HuH-7.5 (cell line): ENCODE data around the gene STK10.

ENCODE experiments used
- DNase-seq: peaks from one replicate; pipeline ENCODE4 v3.0.0; 2011; ENCODE audit warnings: low spot score

STK10 gene

GRCh38 chr5:172142709-172143215, 45.3 kb downstream of the STK10 start:
- DNase-seq = no peak

GRCh38 chr5:172141949-172142319, 46.1 kb downstream of the STK10 start:
- DNase-seq = no peak

- no peak for DNase-seq
Observed at GRCh38 chr5:172140866-172141265, 47.2 kb downstream of the STK10 start.

DNA sequence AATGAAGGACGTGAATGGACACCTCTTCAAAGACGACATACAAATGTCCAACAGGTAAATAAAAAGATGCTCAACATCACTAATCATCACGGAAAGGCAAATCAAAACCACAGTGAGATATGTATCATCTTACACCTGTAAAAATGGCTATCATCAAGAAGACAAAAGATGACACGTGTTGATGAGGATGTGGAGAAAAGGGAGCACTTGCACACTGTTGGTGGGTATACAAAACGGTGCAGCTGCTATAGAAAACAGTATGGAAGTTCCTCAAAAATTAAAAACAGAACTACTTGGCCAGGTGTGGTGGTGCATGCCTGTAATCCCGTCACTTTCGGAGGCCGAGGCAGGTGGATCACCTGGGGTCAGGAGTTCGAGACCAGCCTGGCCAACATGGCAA, 47.9 kb downstream of the STK10 start:
- DNase-seq = no peak

GRCh38 chr5:172137046-172137445, 51.0 kb downstream of the STK10 start:
- no peak for DNase-seq

DNA sequence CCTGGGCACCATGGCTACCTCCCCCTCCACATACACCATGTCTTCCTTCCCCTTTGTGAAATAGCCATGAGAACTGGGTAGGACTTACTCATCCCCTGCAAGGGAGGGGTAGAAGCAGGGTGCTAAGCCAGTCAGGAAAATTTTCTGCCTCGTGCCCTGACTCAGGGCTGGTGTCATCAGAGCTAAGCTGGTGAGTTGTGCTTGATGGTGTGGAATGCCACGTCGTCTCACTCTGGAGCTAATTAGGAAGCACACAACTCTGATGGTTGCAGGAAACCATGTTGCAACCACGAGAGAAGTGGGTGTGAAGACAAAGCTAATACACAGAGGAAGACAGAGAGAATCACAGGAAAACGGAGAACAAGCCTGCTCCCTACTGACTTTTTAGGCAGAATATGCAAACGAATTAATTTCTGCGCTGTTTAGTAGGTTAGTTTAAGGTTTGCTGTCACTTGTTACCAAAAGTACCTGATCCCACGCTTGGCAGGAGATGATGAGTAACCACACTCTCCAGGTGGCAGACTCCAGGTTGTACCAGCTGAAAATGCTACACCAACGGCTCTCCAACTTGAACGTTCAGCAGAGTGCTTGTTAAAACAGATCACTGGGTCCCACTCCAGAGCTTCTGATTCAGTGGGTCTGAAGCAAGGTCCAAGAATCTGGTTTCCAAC, 54.5 kb downstream of the STK10 start:
- DNase-seq = no peak

DNA sequence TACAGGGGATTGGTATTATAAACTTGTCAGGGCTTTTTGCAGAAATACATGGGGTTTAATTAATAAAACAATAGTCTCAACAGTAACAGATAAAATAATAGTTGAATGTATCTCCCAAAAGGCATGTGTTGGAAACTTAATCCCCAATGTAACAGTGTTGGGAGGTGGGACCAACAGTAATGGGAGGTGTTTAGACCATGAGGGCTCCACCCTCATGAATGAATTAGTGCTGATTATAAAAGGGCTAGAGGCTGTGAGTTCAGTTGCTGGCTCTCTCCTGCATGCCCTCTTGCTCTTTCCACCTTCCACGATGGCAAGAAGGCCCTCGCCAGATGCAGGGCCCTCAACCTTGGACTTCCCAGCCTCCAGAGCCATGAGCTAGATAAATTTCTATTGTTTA, 56.3 kb downstream of the STK10 start:
- DNase-seq = no peak

GRCh38 chr5:172129256-172129910, 58.6 kb downstream of the STK10 start:
- DNase-seq = no peak

DNA sequence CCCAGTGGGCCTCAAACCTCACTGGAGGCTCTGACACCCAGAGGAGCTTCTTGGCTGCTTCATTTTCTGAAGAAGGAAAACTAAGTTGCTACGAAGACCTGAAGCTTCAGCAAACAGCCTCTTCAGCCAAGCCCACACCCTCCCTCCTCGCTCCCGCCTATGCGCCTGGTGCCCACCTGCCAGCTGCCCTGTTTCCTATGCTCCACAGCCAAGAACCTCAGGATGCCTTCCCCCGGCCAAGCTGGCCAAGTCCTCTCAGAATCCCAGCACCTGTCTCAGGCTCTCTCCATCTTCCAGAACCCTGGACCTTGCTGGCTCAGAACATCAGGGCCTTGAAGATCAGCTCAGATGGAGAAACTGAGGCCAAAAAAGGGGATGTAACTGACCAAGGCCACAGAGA, 60.4 kb downstream of the STK10 start:
- no peak for DNase-seq

DNA sequence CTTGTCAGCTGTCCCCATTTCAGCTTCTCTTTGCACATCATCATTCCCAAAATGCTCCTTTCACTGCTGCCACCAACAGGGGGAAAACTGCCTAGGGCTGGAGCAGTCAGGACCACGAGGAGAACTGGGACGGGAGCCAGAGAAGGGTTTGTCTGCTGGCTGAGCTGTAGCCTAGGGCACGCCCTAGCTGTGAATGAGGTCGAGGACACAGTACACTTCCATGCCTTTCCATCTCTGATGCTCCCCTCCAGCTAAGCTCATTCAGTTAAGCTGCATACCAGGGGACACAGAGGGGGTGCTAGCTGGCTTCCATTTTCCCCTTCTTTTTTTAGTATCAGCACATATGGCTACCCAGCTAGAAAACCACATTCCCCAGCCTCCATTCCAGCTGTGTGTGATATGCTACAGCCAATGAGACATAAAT, 64.7 kb downstream of the STK10 start:
- peak; percentile 50 for DNase-seq

- no peak for DNase-seq
Observed at GRCh38 chr5:172119921-172120688, 67.9 kb downstream of the STK10 start.

DNA sequence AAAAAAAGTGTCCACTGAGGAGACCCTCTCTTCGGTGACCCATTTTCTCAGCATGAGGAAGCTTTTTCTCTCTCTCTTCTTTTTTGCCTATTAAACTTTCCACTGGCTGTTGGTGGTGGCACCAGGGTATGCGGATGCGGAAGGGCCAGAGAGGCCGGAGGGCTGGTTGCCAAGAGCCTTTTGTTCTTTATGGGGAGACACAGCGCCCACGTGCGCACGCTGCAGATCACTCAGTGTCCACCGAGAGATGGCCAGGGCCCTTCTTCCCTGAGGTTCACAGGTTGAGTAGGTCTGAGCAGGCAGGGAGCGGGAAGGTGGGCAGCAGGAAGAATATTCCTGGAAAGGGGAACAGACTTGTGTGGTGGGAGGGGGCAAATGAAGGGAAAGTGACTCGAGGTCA, 69.1 kb downstream of the STK10 start:
- no peak for DNase-seq

- DNase-seq = no peak
Observed at GRCh38 chr5:172117977-172118701, 69.9 kb downstream of the STK10 start.

GRCh38 chr5:172115541-172115982, 72.5 kb downstream of the STK10 start:
- no peak for DNase-seq

DNA sequence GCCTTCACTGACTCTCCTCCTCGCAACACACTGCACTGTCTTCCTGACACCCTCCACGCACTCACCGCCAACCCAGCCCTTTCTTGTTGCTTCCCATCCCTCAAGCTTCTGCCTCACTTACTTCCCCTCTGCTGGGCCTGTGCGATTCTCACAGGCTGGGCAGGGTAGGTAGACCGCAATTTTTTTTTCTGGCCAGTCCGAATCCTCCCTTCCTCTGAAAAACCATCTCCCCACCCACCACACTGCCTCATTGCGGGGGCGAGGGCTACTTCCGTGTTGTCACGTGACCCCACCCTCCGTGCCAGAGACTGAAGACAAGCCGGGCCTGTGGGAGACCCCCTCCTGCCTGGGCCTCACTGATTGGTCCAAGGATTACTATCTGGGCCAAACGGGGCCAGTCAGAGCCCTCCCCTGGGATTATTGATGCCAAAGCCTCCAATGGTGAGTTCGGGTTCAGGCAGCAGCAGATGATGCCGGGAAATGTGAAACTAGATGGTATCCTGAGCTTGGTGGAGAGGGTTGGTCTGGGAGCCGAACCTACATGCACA, 73.1 kb downstream of the STK10 start:
- DNase-seq = no peak

GRCh38 chr5:172113036-172113435, 75.0 kb downstream of the STK10 start:
- no peak for DNase-seq

GRCh38 chr5:172111852-172112225, 76.2 kb downstream of the STK10 start:
- no peak for DNase-seq

DNA sequence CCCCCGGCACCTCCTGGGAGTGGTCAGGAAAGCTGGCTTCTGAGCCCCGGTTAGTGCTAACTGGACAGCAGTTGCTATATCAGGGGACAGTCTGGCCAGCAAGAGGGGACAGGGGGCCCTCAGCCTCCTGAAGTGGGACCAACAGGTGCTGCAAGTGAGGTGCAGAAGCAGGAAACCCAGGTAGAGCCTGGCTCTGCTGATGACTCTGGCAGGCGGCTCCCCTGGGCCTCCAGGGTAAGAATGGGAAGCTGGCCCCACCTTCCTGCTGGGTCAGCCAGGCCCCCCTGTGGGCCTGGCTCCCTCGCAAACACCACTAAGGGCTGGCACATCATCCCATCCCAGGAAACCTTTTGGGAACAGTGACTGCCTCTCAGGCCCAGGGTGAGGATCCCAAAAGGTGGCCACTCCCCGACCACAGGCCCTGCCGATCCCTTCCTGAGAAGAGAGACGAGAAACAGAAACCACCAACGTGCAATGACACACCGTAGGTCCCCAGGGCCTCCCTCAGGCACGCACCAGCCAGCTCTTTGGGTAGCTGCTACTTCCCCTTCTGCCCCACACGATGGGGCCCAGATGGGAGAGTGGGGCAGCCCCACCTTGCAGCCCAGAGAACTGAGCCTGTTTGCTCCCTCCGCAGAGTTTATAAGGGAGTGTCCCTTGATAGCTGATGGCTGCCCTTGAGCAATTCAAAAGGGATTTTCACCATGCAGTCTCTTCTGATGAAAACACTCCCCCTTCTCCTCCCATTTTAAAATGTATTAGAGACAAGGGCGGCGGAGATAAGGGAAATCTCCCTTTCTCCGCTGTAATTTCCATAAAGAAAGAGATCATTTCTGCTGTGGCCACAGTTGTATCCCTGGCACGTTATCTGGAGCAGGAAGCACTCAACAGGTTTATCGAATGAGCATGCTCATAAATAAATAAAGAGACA, 76.8 kb downstream of the STK10 start:
- no peak for DNase-seq

DNA sequence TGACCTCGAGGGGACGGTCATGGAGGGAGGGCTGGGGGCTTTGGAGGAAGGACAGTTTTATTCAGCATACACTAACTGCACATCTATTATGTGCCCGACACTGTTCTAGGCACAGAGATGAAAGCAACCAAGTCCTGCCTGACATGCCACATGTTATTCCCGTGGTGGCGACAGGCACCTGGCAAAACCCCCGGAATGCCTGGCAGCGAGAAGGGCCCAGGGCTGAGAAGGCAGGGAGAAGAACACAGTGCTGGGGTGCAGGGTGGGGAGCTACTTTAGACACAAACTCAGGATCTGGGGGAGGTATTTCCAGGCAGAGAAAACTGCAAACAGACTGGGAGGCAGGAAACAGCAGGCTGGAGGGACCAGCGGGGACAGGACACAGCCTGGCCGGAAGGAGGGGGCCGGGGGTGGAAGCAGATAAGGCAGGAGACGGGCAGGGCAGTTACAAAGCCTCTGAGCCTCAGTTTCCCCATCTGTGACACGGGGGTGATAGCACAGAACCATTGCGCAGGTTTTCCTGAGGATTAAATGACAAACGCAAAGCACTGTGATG, 77.7 kb downstream of the STK10 start:
- no peak for DNase-seq

DNA sequence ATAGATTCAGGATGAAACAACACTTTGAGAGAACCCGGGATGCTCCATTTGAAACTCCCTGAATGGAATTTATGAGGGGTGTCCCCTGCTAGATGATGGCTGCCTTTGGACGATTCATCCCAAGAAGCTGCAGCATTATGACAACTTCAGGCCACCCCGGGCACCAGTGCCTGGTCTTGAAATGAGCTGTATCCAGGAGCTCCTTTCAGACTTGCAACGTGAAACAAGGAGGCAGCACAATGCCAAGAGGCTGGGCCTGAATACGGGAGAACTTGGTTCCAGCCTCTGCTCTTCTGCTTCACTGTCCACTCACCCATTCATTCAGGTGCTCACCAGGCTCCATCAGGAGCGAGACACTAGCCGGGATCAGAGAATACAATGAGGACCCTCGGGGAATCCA, 78.3 kb downstream of the STK10 start:
- no peak for DNase-seq

- DNase-seq = no peak
Observed at GRCh38 chr5:172107571-172107970, 80.5 kb downstream of the STK10 start.
